Measurements from ENCODE around the gene MLLT6.
"Not testable (repeated sequence)": the region's sequence is repeated elsewhere in the genome, so short reads cannot be mapped to it uniquely, and the experiment has no call there.

- not testable (repeated sequence) for TF ChIP-seq CTCF (IDR thresholded peaks at IDR 0.05; ENCODE audit: insufficient read depth, low read length, poor library complexity, severe bottlenecking); EZH2phosphoT487 (conservative IDR thresholded peaks at IDR 0.05; ENCODE audit: low read length)
Measured at GRCh38 chr17:38726145-38726544, 21.1 kb downstream of the MLLT6 start.

Measured in SU-DHL-6 (cell line).